HepG2 (cell line): ENCODE results near the gene CASP5. TPM values are rescaled to one million over a fixed set of nuclear protein-coding genes. Genes with fewer than 3 reads are reported as not detected.
A peak's percentile ranks its signal among the peaks of the same experiment; 100 is the strongest.

Experiments used
- ATAC-seq: fragments of 200-7000 bp; cut with Tn5 transposase; 3 replicates; pipeline ENCODE4 v1.9.1; 2020; ENCODE audit warnings: mild to moderate bottlenecking, moderate library complexity
- Bru-seq: library from RNA; stranded (reverse); fragments of 400-500 nt; gene quantifications from one replicate; lab custom pipeline; 2021; lab: Mats Ljungman, UMichigan
- BruChase-seq, 2 experiments: library from RNA; stranded (reverse); fragments of 400-500 nt; gene quantifications; one replicate each; lab custom pipeline; 2021; lab: Mats Ljungman, UMichigan
- BruUV-seq: library from RNA; stranded (reverse); fragments of 400-500 nt; replicated peaks from 2 replicates; lab custom pipeline; 2021; lab: Mats Ljungman, UMichigan
- CTCF ChIA-PET: fragments of 300-600 bp; formaldehyde crosslinking; extraction: SDS; loops from one replicate; lab custom pipeline; 2021; ENCODE audit warnings: low total read pairs, inconsistent platforms, low intra/inter-chr PET ratio; lab: Yijun Ruan, JAX
- POLR2A ChIA-PET: fragments of 350-600 bp; sonication (Branson Sonifier 250); formaldehyde crosslinking; loops from one replicate; lab custom pipeline; 2020; ENCODE audit warnings: antibody characterized with exemption, inconsistent platforms; lab: Yijun Ruan, JAX
- DNase-seq: peaks from one replicate; pipeline ENCODE4 v3.0.0-alpha.2; 2015; ENCODE audit warnings: low spot score
- FAIRE-seq: peaks from 3 replicates; lab custom pipeline; 2011; peaks lifted over from hg19 to GRCh38; lab: Jason Lieb, UNC
- H2AFZ ChIP-seq: one replicate; pipeline ENCODE4 v1.6.1; 2011; ENCODE audit warnings: low read length, inconsistent platforms
- H3K27ac ChIP-seq: fragments of 300-600 bp; 3 replicates; pipeline ENCODE4 v1.8.0; 2011; ENCODE audit warnings: mixed run types, mild to moderate bottlenecking, mixed read lengths, low read length, inconsistent platforms; ENCODE audit not compliant: insufficient read depth; ENCODE audit errors: extremely low read length
- H3K27me3 ChIP-seq, 2 experiments: fragments of 200-600 bp in 1 of 2; 2 replicates in 1 of 2; 3 replicates in 1 of 2; pipeline versions ENCODE4 v1.6.0 to v1.8.0; 2011; ENCODE audit warnings: low read length in 2 of 2, mild to moderate bottlenecking in 2 of 2, moderate library complexity in 2 of 2, inconsistent platforms in 1 of 2; ENCODE audit not compliant: insufficient read depth in 2 of 2, control insufficient read depth in 1 of 2
- H3K36me3 ChIP-seq, 2 experiments: fragments of 200-600 bp in 1 of 2; replicated peaks in 1 of 2; 2 replicates in 1 of 2; 3 replicates in 1 of 2; pipeline versions ENCODE4 v1.5.1 to v1.8.0; 2011; ENCODE audit warnings: low read length in 2 of 2, inconsistent platforms in 1 of 2; ENCODE audit not compliant: insufficient read depth in 2 of 2, control insufficient read depth in 1 of 2
- H3K4me1 ChIP-seq: 2 replicates; pipeline ENCODE4 v1.5.1; 2012; ENCODE audit warnings: low read length, inconsistent platforms; ENCODE audit not compliant: insufficient read depth
- H3K4me2 ChIP-seq: 2 replicates; pipeline ENCODE4 v1.6.0; 2011; ENCODE audit warnings: low read depth, low read length, inconsistent platforms
- H3K4me3 ChIP-seq, 3 experiments: fragments of 200-600 bp in 1 of 3; sonication (generic), shearing (Covaris generic) in 1 of 3; replicated peaks in 1 of 3; 2 replicates each; pipeline ENCODE4 v1.5.1; 2011 to 2016; ENCODE audit warnings: low read length in 3 of 3, inconsistent platforms in 2 of 3, low read depth in 2 of 3, mild to moderate bottlenecking in 2 of 3, control low read depth in 1 of 3, mixed read lengths in 1 of 3; ENCODE audit not compliant: insufficient read depth in 1 of 3
- H3K79me2 ChIP-seq: one replicate; pipeline ENCODE4 v1.6.1; 2011; ENCODE audit warnings: low read length, inconsistent platforms; ENCODE audit not compliant: insufficient read depth
- H3K9ac ChIP-seq: 2 replicates; pipeline ENCODE4 v1.6.0; 2011; ENCODE audit warnings: mild to moderate bottlenecking, low read depth, low read length, inconsistent platforms; ENCODE audit not compliant: insufficient read depth
- H3K9me3 ChIP-seq: 2 replicates; pipeline ENCODE4 v1.5.1; 2012; ENCODE audit warnings: mild to moderate bottlenecking, low read length
- H4K20me1 ChIP-seq: 2 replicates; pipeline ENCODE4 v1.6.0; 2011; ENCODE audit warnings: inconsistent platforms, mild to moderate bottlenecking, low read length, moderate library complexity; ENCODE audit not compliant: insufficient read depth
- BRCA1 ChIP-seq: sonication (generic); formaldehyde crosslinking; IDR thresholded peaks from 2 replicates; pipeline ENCODE4 v1.4.0; 2020; ENCODE audit warnings: missing genetic modification reagents
- EED ChIP-seq: sonication (generic); formaldehyde crosslinking; IDR thresholded peaks from 2 replicates; pipeline ENCODE4 v1.5.0; 2020; ENCODE audit warnings: mild to moderate bottlenecking, missing genetic modification reagents
- NFYC ChIP-seq: IDR thresholded peaks from 2 replicates; pipeline ENCODE4 v1.6.1; 2016; ENCODE audit warnings: missing genetic modification reagents, missing compliant biosample characterization
- NRL ChIP-seq: sonication (generic); formaldehyde crosslinking; IDR thresholded peaks from 2 replicates; pipeline ENCODE4 v1.5.0; 2020; ENCODE audit warnings: missing genetic modification reagents, mild to moderate bottlenecking, moderate library complexity, borderline replicate concordance
- SSRP1 ChIP-seq: IDR thresholded peaks from 2 replicates; pipeline ENCODE4 v1.6.1; 2016; ENCODE audit warnings: control low read depth
- YEATS2 ChIP-seq: sonication (generic); formaldehyde crosslinking; IDR thresholded peaks from 2 replicates; pipeline ENCODE4 v1.4.0; 2020; ENCODE audit warnings: missing genetic modification reagents, borderline replicate concordance
- ZKSCAN8 ChIP-seq: IDR thresholded peaks from 2 replicates; pipeline ENCODE4 v1.6.1; 2016; ENCODE audit warnings: borderline replicate concordance, missing genetic modification reagents, missing compliant biosample characterization
- ZNF30 ChIP-seq: sonication (generic); formaldehyde crosslinking; IDR thresholded peaks from 2 replicates; pipeline ENCODE4 v1.5.0; 2020; ENCODE audit warnings: mild to moderate bottlenecking, missing genetic modification reagents
- in situ Hi-C: cut with HindIII; loops from 2 replicates; pipeline ENCODE4 v1.10.0; 2017; ENCODE audit warnings: low pct_unique_long_range_greater_than_20kb; ENCODE audit not compliant: extremely low pct_ligation_motif_present
- intact Hi-C: fragments of 100-400 bp; cut with micrococcal nuclease; formaldehyde crosslinking; loops from one replicate; pipeline ENCODE4 v1.10.0; 2022; ENCODE audit not compliant: unreplicated experiment
- long read RNA-seq, 2 experiments: library from RNA in 1 of 2; library from polyadenylated mRNA in 1 of 2; stranded (forward) in 1 of 2; unstranded in 1 of 2; transcript quantifications; one replicate each; pipeline ENCODE4 v2.0.0, GENCODE V29; 2019 to 2022
- polyA minus RNA-seq, 3 experiments: library from RNA; depleted of rRNA, polyadenylated mRNA; stranded (reverse); fragments of >200 nt; gene quantifications; 2 replicates each; pipeline ENCODE4 v1.2.3, GENCODE V29; 2011; ENCODE audit warnings: low replicate concordance in 1 of 3
- polyA plus RNA-seq, 8 experiments: library from polyadenylated mRNA; depleted of rRNA in 3 of 8; stranded (reverse) in 7 of 8; unstranded in 1 of 8; fragments of >200 nt; fragmentation: Illumina TruSeq in 4 of 8; extraction: Trizol in 4 of 8; gene quantifications; 2 replicates each; pipeline versions ENCODE4 v1.2.1 to v1.2.3, GENCODE V29; 2011 to 2016; ENCODE audit warnings: low read depth in 4 of 8, missing spikeins in 1 of 8, mixed read lengths in 1 of 8; ENCODE audit not compliant: insufficient read depth in 1 of 8
- total RNA-seq, 5 experiments: library from RNA; depleted of rRNA; stranded (reverse); fragments of >200 nt; fragmentation: Illumina TruSeq; extraction: Trizol; gene quantifications; 2 replicates each; pipeline ENCODE4 v1.2.3, GENCODE V29; 2016; ENCODE audit warnings: low read depth in 1 of 5
- TF ChIP-seq, protein P1 (sequence below): sonication (generic); formaldehyde crosslinking; IDR thresholded peaks from 2 replicates; pipeline ENCODE4 v1.8.0; 2022; ENCODE audit warnings: missing genetic modification reagents, low read depth, mild to moderate bottlenecking, borderline replicate concordance
- TF ChIP-seq, protein P2 (sequence below): sonication (generic); formaldehyde crosslinking; IDR thresholded peaks from 2 replicates; pipeline ENCODE4 v1.8.0; 2022; ENCODE audit warnings: mild to moderate bottlenecking, missing genetic modification reagents, moderate library complexity
- TF ChIP-seq, protein P3 (sequence below): sonication (generic); formaldehyde crosslinking; IDR thresholded peaks from 2 replicates; pipeline ENCODE4 v1.4.0; 2020; ENCODE audit warnings: missing genetic modification reagents

Gene CASP5
- total RNA-seq (2016; rRNA removed; fragmentation: Illumina TruSeq; extraction: Trizol) (not detected in 2 replicates), polyA plus RNA-seq (2011; rRNA removed) (not detected in 2 replicates), polyA minus RNA-seq (2011; rRNA and poly(A)+ RNA removed; ENCODE audit: low replicate concordance) (not detected in 2 replicates), Bru-seq, nascent RNA (percentile 9 among the genes with signal in this experiment), BruChase-seq, experiment 1, labeled RNA remaining after a 6-hour chase (percentile 4 among the genes with signal in this experiment), BruChase-seq, experiment 2, labeled RNA remaining after a 2-hour chase (not detected)
- total RNA-seq (2016; cell fraction: cytosol; rRNA removed; fragmentation: Illumina TruSeq; extraction: Trizol; ENCODE audit: low read depth), result not detected in 2 replicates
- not detected in 2 replicates for total RNA-seq (2016; cell fraction: insoluble cytoplasmic fraction; rRNA removed; fragmentation: Illumina TruSeq; extraction: Trizol)
- not detected in 2 replicates for total RNA-seq (2016; cell fraction: membrane; rRNA removed; fragmentation: Illumina TruSeq; extraction: Trizol)
- total RNA-seq (2016; cell fraction: nucleus; rRNA removed; fragmentation: Illumina TruSeq; extraction: Trizol), result not detected in 2 replicates
- polyA plus RNA-seq (2011; cell fraction: cytosol; rRNA removed), result not detected in 2 replicates
- polyA plus RNA-seq (2011; cell fraction: nucleus; rRNA removed), result not detected in 2 replicates
- not detected in 2 replicates for polyA plus RNA-seq (2012)
- not detected in 2 replicates for polyA plus RNA-seq (2016; cell fraction: cytosol; fragmentation: Illumina TruSeq; extraction: Trizol; ENCODE audit: low read depth)
- not detected in 2 replicates for polyA plus RNA-seq (2016; cell fraction: insoluble cytoplasmic fraction; fragmentation: Illumina TruSeq; extraction: Trizol; ENCODE audit: low read depth)
- polyA plus RNA-seq (2016; cell fraction: membrane; fragmentation: Illumina TruSeq; extraction: Trizol; ENCODE audit: low read depth), result not detected in 2 replicates
- polyA plus RNA-seq (2016; cell fraction: nucleus; fragmentation: Illumina TruSeq; extraction: Trizol; ENCODE audit: insufficient read depth, low read depth), result not detected in 2 replicates
- polyA minus RNA-seq (2011; cell fraction: cytosol; rRNA and poly(A)+ RNA removed), result not detected in 2 replicates
- polyA minus RNA-seq (2011; cell fraction: nucleus; rRNA and poly(A)+ RNA removed), result not detected in 2 replicates
- long read RNA-seq, experiment 1, result 0 reads
- long read RNA-seq, experiment 2, result 0 reads

DNA sequence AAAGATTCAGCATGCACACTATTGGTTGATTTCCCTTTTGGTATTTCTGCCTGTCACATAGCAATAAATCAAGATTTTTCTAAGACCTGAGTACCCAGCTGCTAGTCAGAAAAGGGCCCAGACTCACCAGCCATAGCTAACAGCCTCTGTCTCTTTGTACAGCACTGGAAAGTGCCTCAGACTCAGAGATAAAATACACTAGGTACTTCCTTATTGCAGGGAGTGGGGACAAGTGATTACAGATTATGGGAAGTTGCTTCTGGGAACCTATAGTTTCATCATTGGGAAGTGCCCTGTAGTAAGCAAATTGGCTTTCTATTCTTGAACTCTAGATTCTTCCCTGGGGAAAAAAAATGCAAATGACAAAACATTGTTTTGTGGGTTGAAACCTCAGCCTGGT, at the start of gene CASP5:
CASP5 (minus strand) TSS at position 166 of the 400 bp plus-strand sequence; CDS start at position 134, 32 bp downstream.
- no peaks in the 10 kb centered on the region for H3K4me1 ChIP-seq
- no peaks in the 10 kb centered on the region for H3K9me3 ChIP-seq
- H3K9ac ChIP-seq, result no peak within 1 kb of the TSS
- DNase-seq (no peak), FAIRE-seq (no peak), ATAC-seq (no peak)
- H3K27ac ChIP-seq, result no peak within 1 kb of the TSS
- H3K36me3 ChIP-seq, result no peaks in the 10 kb centered on the region
- H3K4me3 ChIP-seq, result no peak within 1 kb of the TSS
- H3K79me2 ChIP-seq, result no peaks in the 10 kb centered on the region
- BruUV-seq, result no TSS peak
- H2AFZ ChIP-seq, result no peak within 1 kb of the TSS
- in situ Hi-C loops (no loop called here), intact Hi-C loops (no loop called here)
- no peaks in the 10 kb centered on the region for H3K27me3 ChIP-seq
- CTCF ChIA-PET, result no interaction called here
- no peak within 1 kb of the TSS for H3K4me2 ChIP-seq
- no peaks in the 10 kb centered on the region for H4K20me1 ChIP-seq
- POLR2A ChIA-PET, result no interaction called here
- TF ChIP-seq SSRP1 (no peak), YEATS2 (CRISPR knock-in tag) (no peak), ZKSCAN8 (CRISPR knock-in tag) (no peak), ZNF30 (CRISPR knock-in tag) (no peak), BRCA1 (CRISPR knock-in tag) (no peak), NFYC (CRISPR knock-in tag) (no peak), EED (CRISPR knock-in tag) (no peak), NRL (CRISPR knock-in tag) (no peak)
- TF ChIP-seq, protein P1, sequence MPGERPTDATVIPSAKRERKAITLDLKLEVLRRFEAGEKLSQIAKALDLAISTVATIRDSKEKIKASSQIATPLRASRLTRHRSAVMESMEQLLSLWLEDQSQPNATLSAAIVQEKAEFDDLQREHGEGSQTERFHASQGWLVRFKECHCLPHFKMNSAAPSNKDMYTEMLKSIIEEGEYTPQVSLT, result no peak
- TF ChIP-seq, protein P2, sequence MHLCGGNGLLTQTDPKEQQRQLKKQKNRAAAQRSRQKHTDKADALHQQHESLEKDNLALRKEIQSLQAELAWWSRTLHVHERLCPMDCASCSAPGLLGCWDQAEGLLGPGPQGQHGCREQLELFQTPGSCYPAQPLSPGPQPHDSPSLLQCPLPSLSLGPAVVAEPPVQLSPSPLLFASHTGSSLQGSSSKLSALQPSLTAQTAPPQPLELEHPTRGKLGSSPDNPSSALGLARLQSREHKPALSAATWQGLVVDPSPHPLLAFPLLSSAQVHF (CRISPR knock-in tag), result no peak
- TF ChIP-seq, protein P3, sequence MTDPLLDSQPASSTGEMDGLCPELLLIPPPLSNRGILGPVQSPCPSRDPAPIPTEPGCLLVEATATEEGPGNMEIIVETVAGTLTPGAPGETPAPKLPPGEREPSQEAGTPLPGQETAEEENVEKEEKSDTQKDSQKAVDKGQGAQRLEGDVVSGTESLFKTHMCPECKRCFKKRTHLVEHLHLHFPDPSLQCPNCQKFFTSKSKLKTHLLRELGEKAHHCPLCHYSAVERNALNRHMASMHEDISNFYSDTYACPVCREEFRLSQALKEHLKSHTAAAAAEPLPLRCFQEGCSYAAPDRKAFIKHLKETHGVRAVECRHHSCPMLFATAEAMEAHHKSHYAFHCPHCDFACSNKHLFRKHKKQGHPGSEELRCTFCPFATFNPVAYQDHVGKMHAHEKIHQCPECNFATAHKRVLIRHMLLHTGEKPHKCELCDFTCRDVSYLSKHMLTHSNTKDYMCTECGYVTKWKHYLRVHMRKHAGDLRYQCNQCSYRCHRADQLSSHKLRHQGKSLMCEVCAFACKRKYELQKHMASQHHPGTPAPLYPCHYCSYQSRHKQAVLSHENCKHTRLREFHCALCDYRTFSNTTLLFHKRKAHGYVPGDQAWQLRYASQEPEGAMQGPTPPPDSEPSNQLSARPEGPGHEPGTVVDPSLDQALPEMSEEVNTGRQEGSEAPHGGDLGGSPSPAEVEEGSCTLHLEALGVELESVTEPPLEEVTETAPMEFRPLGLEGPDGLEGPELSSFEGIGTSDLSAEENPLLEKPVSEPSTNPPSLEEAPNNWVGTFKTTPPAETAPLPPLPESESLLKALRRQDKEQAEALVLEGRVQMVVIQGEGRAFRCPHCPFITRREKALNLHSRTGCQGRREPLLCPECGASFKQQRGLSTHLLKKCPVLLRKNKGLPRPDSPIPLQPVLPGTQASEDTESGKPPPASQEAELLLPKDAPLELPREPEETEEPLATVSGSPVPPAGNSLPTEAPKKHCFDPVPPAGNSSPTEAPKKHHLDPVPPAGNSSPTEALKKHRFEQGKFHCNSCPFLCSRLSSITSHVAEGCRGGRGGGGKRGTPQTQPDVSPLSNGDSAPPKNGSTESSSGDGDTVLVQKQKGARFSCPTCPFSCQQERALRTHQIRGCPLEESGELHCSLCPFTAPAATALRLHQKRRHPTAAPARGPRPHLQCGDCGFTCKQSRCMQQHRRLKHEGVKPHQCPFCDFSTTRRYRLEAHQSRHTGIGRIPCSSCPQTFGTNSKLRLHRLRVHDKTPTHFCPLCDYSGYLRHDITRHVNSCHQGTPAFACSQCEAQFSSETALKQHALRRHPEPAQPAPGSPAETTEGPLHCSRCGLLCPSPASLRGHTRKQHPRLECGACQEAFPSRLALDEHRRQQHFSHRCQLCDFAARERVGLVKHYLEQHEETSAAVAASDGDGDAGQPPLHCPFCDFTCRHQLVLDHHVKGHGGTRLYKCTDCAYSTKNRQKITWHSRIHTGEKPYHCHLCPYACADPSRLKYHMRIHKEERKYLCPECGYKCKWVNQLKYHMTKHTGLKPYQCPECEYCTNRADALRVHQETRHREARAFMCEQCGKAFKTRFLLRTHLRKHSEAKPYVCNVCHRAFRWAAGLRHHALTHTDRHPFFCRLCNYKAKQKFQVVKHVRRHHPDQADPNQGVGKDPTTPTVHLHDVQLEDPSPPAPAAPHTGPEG (CRISPR knock-in tag), result no peak
